Activated T-helper 9 cell treated with anti-CD3 and anti-CD28 coated beads, Interleukin-2, amount 50 U/mL, for 16 hours (primary cell): ENCODE data around the gene LRRC27.
A peak's percentile ranks its signal among the peaks of the same experiment; 100 is the strongest.
"Not testable (repeated sequence)": the region's sequence is repeated elsewhere in the genome, so short reads cannot be mapped to it uniquely, and the experiment has no call there.

Experiments used
- DNase-seq: peaks from one replicate; pipeline ENCODE4 v3.0.0-alpha.2; 2020; ENCODE audit warnings: low read depth

LRRC27 gene

GRCh38 chr10:132331601-132332432, at the start of gene LRRC27:
TSS of gene LRRC27 (plus strand) at chr10:132332193. CDS start at chr10:132333525, 1,332 bp downstream.
- DNase-seq = peak; percentile 100

GRCh38 chr10:132282667-132283603, 49.1 kb upstream of the LRRC27 start:
- no peak for DNase-seq

GRCh38 chr10:132283604-132284382, 48.2 kb upstream of the LRRC27 start:
- DNase-seq = no peak

DNA sequence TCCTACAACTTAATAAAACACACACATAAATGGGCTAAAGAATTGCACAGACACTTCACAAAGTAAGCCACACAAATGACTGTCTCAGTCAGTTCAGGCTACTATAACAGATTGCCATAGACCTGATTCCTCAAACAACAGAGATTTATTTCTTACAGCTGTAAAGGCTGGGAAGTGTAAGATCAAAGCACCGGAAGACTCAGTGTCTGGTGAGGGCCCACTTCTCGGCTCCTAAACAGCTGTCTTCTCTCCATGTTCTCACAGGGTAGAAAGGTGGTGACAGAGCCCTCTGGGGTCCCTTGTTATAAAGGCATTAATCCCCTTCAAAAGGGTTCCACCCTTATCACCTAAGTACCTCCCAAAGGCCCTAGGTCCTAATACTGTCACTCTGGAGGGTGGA, 42.6 kb upstream of the LRRC27 start:
- no peak for DNase-seq

DNA sequence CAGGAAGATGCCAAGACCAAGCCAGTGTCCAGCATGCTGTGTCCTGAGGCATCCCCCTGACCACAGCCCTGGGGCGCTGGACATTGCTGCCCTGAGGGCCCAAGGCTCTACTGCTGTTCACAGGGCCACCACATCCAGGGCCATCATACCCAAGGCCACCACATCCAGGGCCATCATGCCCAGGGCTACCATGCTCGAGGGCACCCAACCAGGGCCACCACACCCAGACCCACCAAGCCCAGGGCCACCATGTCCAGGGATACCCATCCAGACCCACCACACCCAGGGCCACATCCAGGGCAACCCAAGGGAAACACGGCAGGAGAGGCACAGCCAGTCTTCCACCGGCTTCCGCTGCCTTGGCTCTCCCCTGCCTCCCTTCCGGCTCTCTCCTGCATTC, 41.4 kb upstream of the LRRC27 start:
- no peak for DNase-seq

- no peak for DNase-seq
These were observed 40.2 kb upstream of the LRRC27 start for GRCh38 chr10:132291826-132292225.

- DNase-seq = no peak
These were observed 39.4 kb upstream of the LRRC27 start for GRCh38 chr10:132292287-132293200.

DNA sequence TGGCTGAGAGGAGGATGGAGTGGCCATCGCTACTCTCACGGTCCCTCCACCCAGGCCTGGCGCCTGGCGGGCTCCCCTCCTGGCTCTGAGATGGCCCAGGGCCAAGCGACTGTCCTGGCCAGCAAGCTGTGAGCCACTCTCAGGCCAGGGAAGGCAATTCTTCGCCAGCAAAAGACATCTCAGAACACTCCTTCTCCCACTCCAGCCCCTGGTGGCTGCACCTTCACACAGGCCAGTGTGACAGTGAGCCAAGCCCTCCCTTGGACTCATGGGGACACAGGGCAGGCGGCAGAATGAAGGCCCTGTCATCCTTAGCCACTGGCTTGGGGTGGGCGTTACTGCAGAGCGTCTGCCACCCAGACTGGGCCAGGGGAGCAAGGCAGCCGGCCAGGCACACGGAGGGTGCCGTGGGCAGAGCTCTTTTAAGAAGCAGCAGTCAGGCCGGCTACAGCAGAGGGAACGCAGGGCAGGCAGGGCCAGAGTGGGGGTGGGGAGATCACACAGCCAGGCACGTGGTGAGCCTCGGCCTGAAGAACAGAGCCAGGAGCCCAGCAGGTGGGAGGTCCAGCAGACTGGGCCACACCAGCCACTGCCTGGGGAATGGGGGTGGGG, 38.7 kb upstream of the LRRC27 start:
- no peak for DNase-seq

GRCh38 chr10:132293813-132294520, 38.0 kb upstream of the LRRC27 start:
- no peak for DNase-seq

DNA sequence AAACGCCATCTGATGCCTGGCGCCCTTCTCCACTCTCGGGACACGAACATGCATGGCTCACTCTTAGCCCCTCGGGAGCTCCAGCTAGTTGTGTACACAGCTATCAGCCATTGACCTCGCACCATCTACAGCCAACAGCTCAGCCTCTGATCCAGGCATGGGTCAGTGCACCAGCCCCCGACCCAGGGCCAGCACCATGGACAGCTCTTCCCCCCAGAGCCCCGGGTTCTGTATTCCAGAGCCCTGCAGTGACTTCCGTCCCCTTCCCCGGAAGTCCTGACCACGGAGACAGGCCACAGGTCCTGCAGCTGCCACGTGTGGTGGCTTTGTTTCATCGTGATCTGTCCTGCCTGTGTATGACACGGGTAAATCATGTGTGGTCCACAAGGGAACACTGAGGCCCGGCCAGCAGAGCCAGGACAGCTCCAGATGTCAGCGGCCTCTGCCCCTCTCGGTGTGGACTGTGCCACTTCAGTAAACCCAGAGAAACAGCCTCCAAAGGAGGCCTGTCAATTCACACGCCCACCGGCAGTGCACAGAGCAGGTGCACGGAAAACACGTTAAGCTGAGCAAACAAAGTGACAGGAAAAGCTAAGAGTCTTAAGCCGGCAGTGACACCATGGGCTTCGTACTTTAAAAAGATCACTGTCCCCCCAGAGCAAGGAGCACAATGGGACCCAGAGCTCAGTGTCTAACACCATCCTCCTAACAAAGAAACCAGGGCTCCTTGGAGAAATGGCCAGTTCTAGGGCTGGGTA, 37.3 kb upstream of the LRRC27 start:
- DNase-seq = no peak

DNA sequence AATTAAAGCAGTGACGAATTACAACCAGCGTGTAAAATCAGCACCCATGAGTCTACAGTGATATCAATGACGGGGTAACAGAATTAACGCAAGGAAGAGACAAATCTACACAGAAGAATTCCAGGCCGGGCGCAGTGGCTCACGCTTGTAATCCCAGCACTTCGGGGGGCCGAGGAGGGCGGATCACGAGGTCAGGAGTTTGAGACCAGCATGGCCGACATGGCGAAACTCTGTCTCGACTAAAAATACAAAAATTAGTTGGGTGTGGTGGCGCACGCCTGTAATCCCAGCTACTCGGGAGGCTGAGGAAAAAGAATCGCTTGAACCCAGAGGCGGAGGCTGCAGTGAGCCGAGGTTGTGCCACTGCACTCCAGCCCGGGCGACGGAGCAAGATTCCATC, 36.5 kb upstream of the LRRC27 start:
- not testable (repeated sequence) for DNase-seq

- no peak for DNase-seq
These were observed 35.1 kb upstream of the LRRC27 start for GRCh38 chr10:132296666-132297443.

DNA sequence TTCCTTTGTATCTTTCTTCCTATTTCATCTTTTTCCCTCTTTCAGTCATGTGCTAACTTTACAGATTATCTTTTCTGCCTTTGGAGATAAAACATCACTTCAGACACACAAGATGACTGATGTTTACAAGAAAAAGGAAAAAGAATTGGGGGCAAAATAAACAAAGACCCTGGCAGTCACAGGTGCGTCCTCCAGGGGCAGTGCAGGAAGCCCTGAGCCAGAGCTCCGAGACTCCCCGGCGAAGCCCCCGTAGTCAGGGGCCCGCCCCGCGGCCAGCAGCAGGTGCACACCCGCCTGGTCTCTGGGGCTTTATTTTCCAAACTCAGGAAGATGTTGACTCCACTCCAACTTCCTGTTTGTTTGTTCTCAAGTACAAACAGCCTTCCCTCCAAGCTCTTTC, 34.5 kb upstream of the LRRC27 start:
- no peak for DNase-seq

- DNase-seq = no peak
These were observed 33.7 kb upstream of the LRRC27 start for GRCh38 chr10:132298038-132298881.

GRCh38 chr10:132299371-132300336, 32.3 kb upstream of the LRRC27 start:
- no peak for DNase-seq

DNA sequence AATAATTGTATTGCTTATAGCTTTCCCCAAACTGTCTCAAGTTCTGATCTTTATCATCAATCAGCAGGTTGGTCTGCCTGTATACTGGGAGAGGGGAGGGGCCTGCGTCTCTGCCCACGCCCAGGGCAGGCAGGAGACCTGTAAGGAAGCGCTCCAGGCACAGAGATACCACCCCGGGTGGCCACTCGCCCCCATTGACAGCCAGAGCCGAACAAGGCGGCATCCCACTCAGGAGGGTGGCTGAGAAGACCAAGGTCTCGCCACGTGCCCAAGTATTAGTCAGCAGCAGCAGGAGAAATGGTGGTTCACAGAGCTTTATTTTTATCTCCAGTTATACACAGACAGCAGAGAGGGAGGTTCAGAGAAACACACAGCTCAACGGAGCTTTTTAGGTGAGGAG, 31.4 kb upstream of the LRRC27 start:
- DNase-seq = no peak
